ENCODE data around the gene ZCCHC13. TPM values are rescaled to one million over a fixed set of nuclear protein-coding genes. Genes with fewer than 3 reads are reported as not detected.
"Not testable (repeated sequence)": the region's sequence is repeated elsewhere in the genome, so short reads cannot be mapped to it uniquely, and the experiment has no call there.

The ZCCHC13 gene
- total RNA-seq, 1 experiment from 2014 or later, result not detected

DNA sequence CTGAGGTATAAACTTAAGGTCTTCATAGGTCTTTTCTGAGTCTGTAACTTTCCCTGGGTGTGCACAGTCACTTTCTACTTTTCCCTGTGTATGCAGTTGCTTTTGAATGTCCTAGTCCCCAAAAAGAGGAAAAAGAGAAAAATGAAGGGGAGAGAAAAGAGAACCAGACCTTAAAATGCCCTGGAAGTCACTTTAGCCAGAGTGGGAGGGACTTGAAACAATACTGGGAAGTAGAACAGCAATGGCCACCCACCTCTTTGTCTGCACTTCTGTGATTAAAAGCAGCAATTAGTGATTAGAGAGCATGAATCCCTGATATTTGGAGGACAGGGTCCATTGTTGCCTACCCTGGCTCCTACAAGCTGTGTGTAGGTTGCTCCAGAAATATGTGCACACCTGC lies 36.1 kb downstream of the ZCCHC13 start:
- CTCF ChIA-PET, result no interaction called here
- intact Hi-C loops (cut with micrococcal nuclease), result loop anchor here (5.0 kb wide), 1 partner anchor 323 kb away; no protein-coding TSS in a partner anchor

DNA sequence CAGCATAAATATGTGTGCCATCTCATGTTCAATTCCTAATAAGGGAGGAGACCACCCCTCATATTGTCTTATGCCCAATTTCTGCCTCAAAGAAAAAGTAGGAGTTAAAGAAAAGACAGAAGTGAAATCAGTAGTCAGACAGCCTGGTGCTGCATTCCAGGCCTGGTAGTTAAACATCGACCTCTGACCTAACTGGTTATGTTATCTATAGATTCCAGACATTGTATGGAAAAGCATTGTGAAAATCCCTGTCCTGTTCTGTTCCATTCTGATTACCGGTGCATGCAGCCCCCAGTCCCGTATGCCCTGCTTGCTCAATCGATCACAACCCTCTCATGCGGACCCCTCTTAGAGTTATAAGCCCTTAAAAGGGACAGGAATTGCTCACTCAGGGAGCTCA lies 38.2 kb downstream of the ZCCHC13 start:
- intact Hi-C loops (cut with micrococcal nuclease), result loop anchor here (5.0 kb wide), 1 partner anchor 325 kb away; no protein-coding TSS in a partner anchor
- H3K4me1 Mint-ChIP-seq (ENCODE audit: insufficient read depth, unreplicated experiment); H3K9me3 Mint-ChIP-seq (ENCODE audit: unreplicated experiment); H3K36me3 Mint-ChIP-seq (ENCODE audit: insufficient read depth, unreplicated experiment); H3K4me3 Mint-ChIP-seq (ENCODE audit: unreplicated experiment); H3K27me3 Mint-ChIP-seq (ENCODE audit: insufficient read depth, unreplicated experiment); DNase-seq (ENCODE audit: unreplicated experiment); H3K27ac Mint-ChIP-seq (ENCODE audit: low read depth, unreplicated experiment); BruUV-seq (replicated peaks); POLR2A ChIA-PET: not testable (repeated sequence)
- CTCF ChIA-PET, result interaction anchor here (0.9 to 1.2 kb wide), 2 partner anchors 12 to 40 kb away, joined by 3 read pairs; no protein-coding TSS in a partner anchor

More for the DNA sequence above, 36.1 kb downstream of the ZCCHC13 start:
- TF ChIP-seq, protein P1, sequence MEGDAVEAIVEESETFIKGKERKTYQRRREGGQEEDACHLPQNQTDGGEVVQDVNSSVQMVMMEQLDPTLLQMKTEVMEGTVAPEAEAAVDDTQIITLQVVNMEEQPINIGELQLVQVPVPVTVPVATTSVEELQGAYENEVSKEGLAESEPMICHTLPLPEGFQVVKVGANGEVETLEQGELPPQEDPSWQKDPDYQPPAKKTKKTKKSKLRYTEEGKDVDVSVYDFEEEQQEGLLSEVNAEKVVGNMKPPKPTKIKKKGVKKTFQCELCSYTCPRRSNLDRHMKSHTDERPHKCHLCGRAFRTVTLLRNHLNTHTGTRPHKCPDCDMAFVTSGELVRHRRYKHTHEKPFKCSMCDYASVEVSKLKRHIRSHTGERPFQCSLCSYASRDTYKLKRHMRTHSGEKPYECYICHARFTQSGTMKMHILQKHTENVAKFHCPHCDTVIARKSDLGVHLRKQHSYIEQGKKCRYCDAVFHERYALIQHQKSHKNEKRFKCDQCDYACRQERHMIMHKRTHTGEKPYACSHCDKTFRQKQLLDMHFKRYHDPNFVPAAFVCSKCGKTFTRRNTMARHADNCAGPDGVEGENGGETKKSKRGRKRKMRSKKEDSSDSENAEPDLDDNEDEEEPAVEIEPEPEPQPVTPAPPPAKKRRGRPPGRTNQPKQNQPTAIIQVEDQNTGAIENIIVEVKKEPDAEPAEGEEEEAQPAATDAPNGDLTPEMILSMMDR (IDR thresholded peaks at IDR 0.05; ENCODE audit: unreplicated experiment), result no peak
- Mint-ChIP-seq H3K4me3 (ENCODE audit: unreplicated experiment) (no peak overlapping the region), H3K36me3 (ENCODE audit: insufficient read depth, unreplicated experiment) (no peaks in the 10 kb centered on the region), H3K9me3 (ENCODE audit: unreplicated experiment) (peaks cover 9% of the 10 kb centered on the region), H3K4me1 (ENCODE audit: insufficient read depth, unreplicated experiment) (peaks cover 7% of the 10 kb centered on the region), H3K27ac (ENCODE audit: low read depth, unreplicated experiment) (no peak overlapping the region), H3K27me3 (ENCODE audit: insufficient read depth, unreplicated experiment) (peaks cover 11% of the 10 kb centered on the region)
- DNase-seq (ENCODE audit: unreplicated experiment), result no peak
- no TSS peak for BruUV-seq (replicated peaks)
- POLR2A ChIA-PET, result interaction anchor here (0.7 kb wide), 1 partner anchor 54 kb away, joined by 4 read pairs; no protein-coding TSS in a partner anchor

DNA sequence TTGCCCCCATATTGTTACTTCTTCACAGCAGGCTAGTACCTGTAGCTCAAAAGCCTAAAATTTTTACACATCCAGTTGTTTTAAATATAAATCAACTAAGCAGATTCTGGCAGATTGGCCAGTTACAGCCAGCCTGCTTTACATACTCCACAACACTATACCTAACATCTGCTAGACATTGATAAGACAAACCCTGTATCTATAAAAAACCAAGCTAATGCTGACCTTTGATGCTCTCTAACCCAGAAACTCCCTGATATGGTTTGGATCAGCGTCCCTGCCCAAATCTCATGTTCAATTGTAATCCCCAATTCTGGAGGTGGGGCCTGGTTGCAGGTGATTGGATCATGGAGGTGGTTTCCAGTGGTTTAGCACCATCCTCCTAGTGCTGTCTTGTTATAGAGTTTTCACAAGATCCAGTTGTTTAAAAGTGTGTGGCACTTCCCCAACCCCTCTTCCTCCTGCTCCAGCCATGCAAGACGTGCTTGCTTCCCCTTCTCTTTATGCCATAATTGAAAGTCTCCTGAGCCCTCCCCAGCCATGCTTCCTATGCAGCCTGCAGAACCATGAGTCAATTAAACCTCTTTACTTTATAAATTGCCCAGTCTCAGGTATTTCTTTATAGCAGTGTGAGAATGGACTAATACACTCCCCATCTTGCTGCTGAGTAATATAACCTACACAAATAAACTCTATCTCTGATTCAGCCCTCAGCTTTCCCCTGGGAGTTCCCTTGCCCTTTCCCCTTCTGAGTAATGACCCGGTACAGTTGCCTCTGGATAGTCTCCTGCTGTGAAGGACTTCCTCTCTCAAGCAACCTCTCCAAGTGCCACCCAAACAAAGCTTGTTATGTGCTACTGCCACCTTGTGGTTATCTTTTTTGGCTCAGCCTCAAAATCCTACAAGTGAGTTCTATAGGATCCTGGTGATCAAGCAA lies 39.6 kb downstream of the ZCCHC13 start:
- no peaks in the 10 kb centered on the region for H3K36me3 Mint-ChIP-seq (ENCODE audit: insufficient read depth, unreplicated experiment)
- DNase-seq (ENCODE audit: unreplicated experiment), result peak; percentile 96
- ChIA-PET CTCF (interaction anchor here (0.6 to 2.4 kb wide), 19 partner anchors 8 to 486 kb away, joined by 3 to 12 read pairs (median 4); no protein-coding TSS in a partner anchor), POLR2A (interaction anchor here (0.7 to 2.1 kb wide), 5 partner anchors 50 to 706 kb away, joined by 3 to 8 read pairs (median 4); partner anchors contain the start of gene RLIM)
- intact Hi-C loops (cut with micrococcal nuclease), result loop anchor here (1.0 to 5.0 kb wide), 5 partner anchors 51 to 488 kb away; no protein-coding TSS in a partner anchor
- TF ChIP-seq, protein P1 (IDR thresholded peaks at IDR 0.05; ENCODE audit: unreplicated experiment), result peak; percentile 53
- no peak overlapping the region for H3K4me3 Mint-ChIP-seq (ENCODE audit: unreplicated experiment)
- BruUV-seq (replicated peaks), result no TSS peak
- H3K9me3 Mint-ChIP-seq (ENCODE audit: unreplicated experiment), result no peaks in the 10 kb centered on the region
- H3K27ac Mint-ChIP-seq (ENCODE audit: low read depth, unreplicated experiment), result no peak overlapping the region
- H3K4me1 Mint-ChIP-seq (ENCODE audit: insufficient read depth, unreplicated experiment), result peaks cover 7% of the 10 kb centered on the region
- peaks cover 10% of the 10 kb centered on the region for H3K27me3 Mint-ChIP-seq (ENCODE audit: insufficient read depth, unreplicated experiment)

DNA sequence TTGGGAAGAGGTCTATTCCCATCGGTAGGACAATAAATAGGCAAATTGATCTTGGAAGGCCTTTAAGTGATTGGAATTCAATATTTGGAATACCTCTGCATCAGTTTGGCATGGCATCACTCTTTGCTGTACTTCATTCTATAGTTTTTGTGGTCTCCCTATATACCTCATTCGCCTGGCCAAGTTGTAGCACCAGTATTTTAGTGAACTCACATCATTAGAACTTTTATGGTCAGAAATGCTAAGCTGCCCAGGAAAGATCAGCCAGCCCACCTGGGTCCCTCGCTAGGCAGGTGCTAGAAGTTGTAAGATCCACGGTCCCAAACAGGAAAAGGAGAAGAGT lies 40.3 kb downstream of the ZCCHC13 start:
- Mint-ChIP-seq H3K9me3 (ENCODE audit: unreplicated experiment) (no peaks in the 10 kb centered on the region), H3K36me3 (ENCODE audit: insufficient read depth, unreplicated experiment) (no peaks in the 10 kb centered on the region), H3K4me1 (ENCODE audit: insufficient read depth, unreplicated experiment) (peaks cover 7% of the 10 kb centered on the region), H3K27ac (ENCODE audit: low read depth, unreplicated experiment) (no peak overlapping the region), H3K4me3 (ENCODE audit: unreplicated experiment) (no peak overlapping the region), H3K27me3 (ENCODE audit: insufficient read depth, unreplicated experiment) (peaks cover 10% of the 10 kb centered on the region)
- no peak for DNase-seq (ENCODE audit: unreplicated experiment)
- POLR2A ChIA-PET, result interaction anchor here (0.7 to 2.1 kb wide), 4 partner anchors 51 to 705 kb away, joined by 3 to 8 read pairs (median 4); partner anchors contain the start of gene RLIM
- TF ChIP-seq, protein P1 (IDR thresholded peaks at IDR 0.05; ENCODE audit: unreplicated experiment), result no peak
- no TSS peak for BruUV-seq (replicated peaks)
- CTCF ChIA-PET, result interaction anchor here (0.6 to 2.4 kb wide), 20 partner anchors 8 to 1004 kb away, joined by 3 to 12 read pairs (median 4); no protein-coding TSS in a partner anchor
- intact Hi-C loops (cut with micrococcal nuclease), result loop anchor here (1.0 to 5.0 kb wide), 5 partner anchors 52 to 489 kb away; no protein-coding TSS in a partner anchor

All from MCF 10A (cell line).